K562 (cell line): ENCODE data around the gene TMEM178A. TPM values are rescaled to one million over a fixed set of nuclear protein-coding genes. Genes with fewer than 3 reads are reported as not detected.

Experiments
- ATAC-seq: fragments of 200-7000 bp; cut with Tn5 transposase; 3 replicates; pipeline ENCODE4 v1.9.1; 2020; ENCODE audit warnings: moderate library complexity
- BruUV-seq: library from RNA; stranded (reverse); fragments of 400-500 nt; replicated peaks from 2 replicates; lab custom pipeline; 2021; lab: Mats Ljungman, UMichigan
- CTCF ChIA-PET: fragments of 300-600 bp; formaldehyde crosslinking; extraction: SDS; loops from one replicate; lab custom pipeline; 2021; ENCODE audit warnings: low intra/inter-chr PET ratio; lab: Yijun Ruan, JAX
- POLR2A ChIA-PET: fragments of 300-600, 350-650 bp; sonication (Branson Sonifier 250); formaldehyde crosslinking; extraction: SDS; loops from one replicate; lab custom pipeline; 2021; ENCODE audit warnings: antibody characterized with exemption, inconsistent platforms; lab: Yijun Ruan, JAX
- DNase-seq, 4 experiments: peaks; one replicate each; pipeline versions ENCODE4 v3.0.0 to v3.0.0-alpha.2; 2011 to 2018; ENCODE audit warnings: low spot score in 3 of 4, mixed read lengths in 3 of 4; ENCODE audit errors: extremely low read depth in 1 of 4
- FAIRE-seq: peaks from 2 replicates; lab custom pipeline; 2011; peaks lifted over from hg19 to GRCh38; lab: Jason Lieb, UNC
- H2AFZ ChIP-seq: 2 replicates; pipeline ENCODE4 v1.6.0; 2011; ENCODE audit warnings: low read depth, low read length, control low read depth, inconsistent platforms
- H3K27ac ChIP-seq: fragments of 200-600 bp; 3 replicates; pipeline ENCODE4 v1.8.0; 2011; ENCODE audit warnings: low read depth, mild to moderate bottlenecking, control low read depth, inconsistent platforms, low read length, moderate library complexity, mixed read lengths; ENCODE audit errors: extremely low read depth
- H3K27me3 ChIP-seq, 2 experiments: fragments of 300-600 bp in 1 of 2; 2 replicates in 1 of 2; 3 replicates in 1 of 2; pipeline versions ENCODE4 v1.6.0 to v1.8.0; 2011; ENCODE audit warnings: inconsistent platforms in 2 of 2, low read length in 2 of 2, mild to moderate bottlenecking in 1 of 2, mixed read lengths in 1 of 2, moderate library complexity in 1 of 2; ENCODE audit not compliant: control insufficient read depth in 2 of 2, insufficient read depth in 2 of 2
- H3K36me3 ChIP-seq: fragments of 300-600 bp; 3 replicates; pipeline ENCODE4 v1.8.0; 2011; ENCODE audit warnings: mild to moderate bottlenecking, low read length, inconsistent platforms; ENCODE audit not compliant: control insufficient read depth, insufficient read depth
- H3K4me1 ChIP-seq, 2 experiments: fragments of 200-600 bp in 1 of 2; replicated peaks in 1 of 2; 2 replicates in 1 of 2; 3 replicates in 1 of 2; pipeline versions ENCODE4 v1.5.1 to v1.8.0; 2011; ENCODE audit warnings: inconsistent platforms in 2 of 2, low read length in 2 of 2, mild to moderate bottlenecking in 1 of 2, mixed read lengths in 1 of 2, moderate library complexity in 1 of 2; ENCODE audit not compliant: control insufficient read depth in 2 of 2, insufficient read depth in 2 of 2
- H3K4me2 ChIP-seq: 2 replicates; pipeline ENCODE4 v1.6.1; 2011; ENCODE audit warnings: low read length, control low read depth, inconsistent platforms, mixed read lengths; ENCODE audit not compliant: insufficient read depth
- H3K4me3 ChIP-seq: fragments of 200-600 bp; sonication (generic), shearing (Covaris generic); 2 replicates; pipeline ENCODE4 v1.5.1; 2016; ENCODE audit warnings: control low read depth, inconsistent platforms
- H3K79me2 ChIP-seq: fragments of 200-600 bp; 3 replicates; pipeline ENCODE4 v1.8.0; 2011; ENCODE audit warnings: low read length, inconsistent platforms; ENCODE audit not compliant: control insufficient read depth, insufficient read depth
- H3K9ac ChIP-seq, 2 experiments: 2 replicates each; pipeline versions ENCODE4 v1.6.0 to v1.6.1; 2011; ENCODE audit warnings: low read depth in 2 of 2, low read length in 2 of 2, control low read depth in 1 of 2, inconsistent platforms in 1 of 2, mild to moderate bottlenecking in 1 of 2, mixed read lengths in 1 of 2; ENCODE audit not compliant: insufficient read depth in 1 of 2
- H3K9me1 ChIP-seq: one replicate; pipeline ENCODE4 v1.6.0; 2011; ENCODE audit warnings: inconsistent platforms, mild to moderate bottlenecking, low read length, moderate library complexity; ENCODE audit not compliant: control insufficient read depth, insufficient read depth
- H3K9me3 ChIP-seq: replicated peaks from 2 replicates; pipeline ENCODE4 v1.5.1; 2011; ENCODE audit warnings: low read depth, low read length, inconsistent platforms; ENCODE audit not compliant: control insufficient read depth, insufficient read depth
- H4K20me1 ChIP-seq: replicated peaks from 2 replicates; pipeline ENCODE4 v1.6.1; 2011; ENCODE audit warnings: low read length, inconsistent platforms, mixed read lengths; ENCODE audit not compliant: control insufficient read depth, insufficient read depth
- BRD9 ChIP-seq: fragments of 450-650 bp; IDR thresholded peaks from 2 replicates; pipeline ENCODE4 v1.6.1; 2018; ENCODE audit warnings: low read depth; ENCODE audit not compliant: partially characterized antibody
- ELK1 ChIP-seq: sonication (generic); formaldehyde crosslinking; IDR thresholded peaks from 2 replicates; pipeline ENCODE4 v1.8.1; 2022; ENCODE audit warnings: missing genetic modification reagents
- EWSR1 ChIP-seq: fragments of 450-650 bp; IDR thresholded peaks from 2 replicates; pipeline ENCODE4 v1.6.1; 2018; ENCODE audit warnings: borderline replicate concordance, mild to moderate bottlenecking, low read depth, moderate library complexity; ENCODE audit not compliant: partially characterized antibody
- IRF2 ChIP-seq: sonication (generic); formaldehyde crosslinking; IDR thresholded peaks from 2 replicates; pipeline ENCODE4 v1.8.1; 2022; ENCODE audit warnings: mild to moderate bottlenecking, missing genetic modification reagents
- MCM5 ChIP-seq: fragments of 450-650 bp; IDR thresholded peaks from 2 replicates; pipeline ENCODE4 v1.6.1; 2016; ENCODE audit warnings: low read depth
- POLR3G ChIP-seq: IDR thresholded peaks from 2 replicates; pipeline ENCODE4 v1.6.1; 2011; ENCODE audit not compliant: insufficient read length, insufficient replicate concordance; ENCODE audit errors: extremely low read depth
- ZBED1 ChIP-seq: IDR thresholded peaks from 2 replicates; pipeline ENCODE4 v1.6.1; 2014
- ZNF512 ChIP-seq: IDR thresholded peaks from 2 replicates; pipeline ENCODE4 v1.6.1; 2016; ENCODE audit warnings: missing genetic modification characterization, missing compliant biosample characterization
- WGBS: fragments of 100-300 bp; shearing (Covaris generic); methylation state at CpG from one replicate; pipeline ENCODE4 v1.1.6; 2016; ENCODE audit warnings: low coverage, mixed read lengths; ENCODE audit not compliant: insufficient coverage; ENCODE audit errors: missing lambda C conversion rate; 5-methylcytosine and 5-hydroxymethylcytosine counted together
- in situ Hi-C: fragments of 300-500 bp; cut with MboI; formaldehyde crosslinking; loops from 4 replicates; pipeline ENCODE4 v1.15.0; 2018; ENCODE audit warnings: inconsistent platforms, mixed read lengths
- intact Hi-C: fragments of 100-400 bp; cut with micrococcal nuclease; formaldehyde crosslinking; loops from 2 replicates; pipeline ENCODE4 v1.14.2; 2022
- polyA plus RNA-seq, 8 experiments: library from polyadenylated mRNA; depleted of rRNA in 4 of 8; stranded (reverse) in 5 of 8; unstranded in 3 of 8; fragments of >200 nt; fragmentation: Nextera tagmentation in 2 of 8; fragmentation: Illumina TruSeq in 1 of 8; extraction: Ambion mirVana in 2 of 8; extraction: Trizol in 1 of 8; gene quantifications; 2 replicates each; pipeline versions ENCODE4 v1.2.1 to v1.2.3, GENCODE V29; 2011 to 2014; ENCODE audit warnings: inconsistent platforms in 1 of 8, missing spikeins in 1 of 8
- total RNA-seq, 7 experiments: library from RNA; depleted of rRNA in 6 of 7; stranded (reverse); fragments of >200 nt in 6 of 7; fragmentation: Illumina TruSeq in 2 of 7; extraction: Trizol in 2 of 7; gene quantifications; 2 replicates each; pipeline versions ENCODE4 v1.2.1 to v1.2.3, GENCODE V29; 2011 to 2021; ENCODE audit warnings: low replicate concordance in 1 of 7

Gene TMEM178A
- total and polyA plus RNA-seq, 9 of the 15 experiments (the other 6 are each of a cell fraction or from before 2014, with no cell fraction given) = 0.04 to 0.17 TPM; not detected in 7

- TF ChIP-seq ELK1 (CRISPR knock-in tag) = no peak
These were observed 89.7 kb downstream of the TMEM178A start (continued) for GRCh38 chr2:39755466-39755865.

GRCh38 chr2:39757156-39757555 is 91.4 kb downstream of the TMEM178A start:
- Histone ChIP-seq H3K9me1 (no peaks in the 10 kb centered on the region), H3K9ac (no peak overlapping the region), H3K4me1 (no peaks in the 10 kb centered on the region), H4K20me1 (no peaks in the 10 kb centered on the region), H3K27ac (no peak overlapping the region), H3K9me3 (no peaks in the 10 kb centered on the region), H3K79me2 (no peaks in the 10 kb centered on the region), H3K4me2 (no peak overlapping the region), H3K36me3 (peaks cover 98% of the 10 kb centered on the region), H3K27me3 (no peaks in the 10 kb centered on the region), H3K4me3 (no peak overlapping the region), H2AFZ (no peak overlapping the region)
- intact Hi-C loops = no loop called here
- in situ Hi-C loops = no loop called here
- BruUV-seq = no TSS peak
- ATAC-seq (no peak), DNase-seq (no peak), FAIRE-seq (no peak)
- CTCF ChIA-PET = no interaction called here
- POLR2A ChIA-PET = interaction anchor here (0.6 kb wide), 1 partner anchor 641 kb away, joined by 3 read pairs; no protein-coding TSS in a partner anchor
- TF ChIP-seq BRD9 (no peak), IRF2 (CRISPR knock-in tag) (no peak), ZNF512 (tag) (no peak), ZBED1 (no peak), EWSR1 (no peak), POLR3G (no peak), MCM5 (no peak)
- 100% methylated on average over 4 of the region's 4 CpGs for WGBS
